Left lung (tissue), 10 donors: ENCODE results near the gene CHST13. TPM values are rescaled to one million over a fixed set of nuclear protein-coding genes. Genes with fewer than 3 reads are reported as not detected.

ENCODE experiments used
- ATAC-seq: fragments of 200-7000 bp; cut with Tn5 transposase; one replicate; pipeline ENCODE4 v1.9.1; 2020; ENCODE audit warnings: moderate library complexity
- DNase-seq, 4 donors: peaks; one replicate each; pipeline ENCODE4 v3.0.0-alpha.2; 2013 to 2020
- H3K27ac ChIP-seq, 2 donors: fragments of 200-600 bp; sonication (generic) in 1 of 2; one replicate each; pipeline versions ENCODE4 v1.5.0 to v1.8.0; 2020 to 2021
- H3K27me3 ChIP-seq, 2 donors: fragments of 200-600 bp; sonication (generic) in 1 of 2; one replicate each; pipeline versions ENCODE4 v1.5.0 to v1.8.0; 2020 to 2021
- H3K36me3 ChIP-seq, 2 donors: fragments of 200-600 bp; sonication (generic) in 1 of 2; one replicate each; pipeline versions ENCODE4 v1.5.0 to v1.8.0; 2020 to 2021
- H3K4me1 ChIP-seq, 2 donors: fragments of 200-600 bp; one replicate each; pipeline ENCODE4 v1.8.0; 2021
- H3K4me3 ChIP-seq, 2 donors: fragments of 200-600 bp; sonication (generic) in 1 of 2; one replicate each; pipeline versions ENCODE4 v1.5.0 to v1.8.0; 2020 to 2021; ENCODE audit warnings: mild to moderate bottlenecking in 1 of 2
- H3K9me3 ChIP-seq, 2 donors: fragments of 200-600 bp; sonication (generic) in 1 of 2; one replicate each; pipeline versions ENCODE4 v1.5.0 to v1.8.0; 2020 to 2021
- CTCF ChIP-seq, 2 donors: fragments of 200-600 bp; sonication (generic) in 1 of 2; IDR thresholded peaks; one replicate each; pipeline versions ENCODE4 v1.5.0 to v1.8.0; 2021; ENCODE audit warnings: antibody characterized with exemption in 2 of 2
- intact Hi-C, 2 donors: fragments of 100-400 bp; cut with DNase I; formaldehyde crosslinking; loops; one replicate each; pipeline versions ENCODE4 v1.11.2 to v1.14.2; 2022
- polyA plus RNA-seq, 6 donors: library from polyadenylated mRNA; unstranded; fragments of 120-200 nt; gene quantifications; one replicate each; pipeline ENCODE4 v1.2.1, GENCODE V29; 2013; ENCODE audit not compliant: insufficient read length in 6 of 6
- total RNA-seq, 2 donors: library from RNA; stranded (reverse); fragmentation: NEBNext Ultra II Directional; extraction: Animal tissue kit (Norgen Biotek cat#: 25700); gene quantifications; one replicate each; pipeline ENCODE4 v1.2.1, GENCODE V29; 2021
- donor health status: DM: no; HTN: yes; CAD: no.
- donor health status: DM: no; HTN: no; CAD: no.

Gene CHST13
- total and polyA plus RNA-seq, 8 donors = 0.11 to 3.0 (median 0.24) TPM

GRCh38 chr3:126527006-126527405 is 3.1 kb downstream of the CHST13 start:
- H3K36me3 ChIP-seq = no peaks in the 10 kb centered on the region
- DNase-seq (peak in 2 of 4 donors; percentile 9 to 21), ATAC-seq (no peak)
- H3K27ac ChIP-seq = no peak overlapping the region
- peaks cover 15 to 42% of the 10 kb centered on the region in 2 donors for H3K27me3 ChIP-seq
- no peak for TF ChIP-seq CTCF (IDR thresholded peaks at IDR 0.05)
- H3K9me3 ChIP-seq = no peaks in the 10 kb centered on the region
- intact Hi-C loops = no loop called here
- peaks cover 0 to 59% of the 10 kb centered on the region in 2 donors for H3K4me1 ChIP-seq
- H3K4me3 ChIP-seq = no peak overlapping the region

- peak overlapping the region in 1 of 2 donors; percentile 86 for H3K27ac ChIP-seq
- no peak for TF ChIP-seq CTCF (IDR thresholded peaks at IDR 0.05)
- intact Hi-C loops = no loop called here
- H3K9me3 ChIP-seq = no peaks in the 10 kb centered on the region
- H3K36me3 ChIP-seq = no peaks in the 10 kb centered on the region
- DNase-seq (peak in 1 of 4 donors; percentile 40), ATAC-seq (no peak)
- H3K4me1 ChIP-seq = peaks cover 0 to 55% of the 10 kb centered on the region in 2 donors
- no peak overlapping the region for H3K4me3 ChIP-seq
- H3K27me3 ChIP-seq = peaks cover 12 to 39% of the 10 kb centered on the region in 2 donors
These were observed 3.7 kb downstream of the CHST13 start for GRCh38 chr3:126527455-126528211.

- intact Hi-C loops = no loop called here
- Histone ChIP-seq H3K4me3 (no peak overlapping the region), H3K4me1 (peaks cover 0 to 54% of the 10 kb centered on the region in 2 donors), H3K36me3 (no peaks in the 10 kb centered on the region), H3K27me3 (peaks cover 6 to 31% of the 10 kb centered on the region in 2 donors), H3K9me3 (no peaks in the 10 kb centered on the region), H3K27ac (peak overlapping the region in 1 of 2 donors; percentile 86)
- DNase-seq (peak in 2 of 4 donors; percentile 5 to 30), ATAC-seq (no peak)
- TF ChIP-seq CTCF (IDR thresholded peaks at IDR 0.05) = no peak
These were observed 4.5 kb downstream of the CHST13 start for GRCh38 chr3:126528419-126528799.

- peaks cover under 1 to 26% of the 10 kb centered on the region in 2 donors for H3K27me3 ChIP-seq
- no peaks in the 10 kb centered on the region for H3K36me3 ChIP-seq
- ATAC-seq (peak; percentile 9), DNase-seq (peak in 3 of 4 donors; percentile 29 to 61 (median 48))
- H3K9me3 ChIP-seq = no peaks in the 10 kb centered on the region
- intact Hi-C loops = no loop called here
- peaks cover 0 to 49% of the 10 kb centered on the region in 2 donors for H3K4me1 ChIP-seq
- TF ChIP-seq CTCF (IDR thresholded peaks at IDR 0.05) = no peak
- no peak overlapping the region for H3K4me3 ChIP-seq
- peak overlapping the region in 1 of 2 donors; percentile 86 for H3K27ac ChIP-seq
These were observed 5.0 kb downstream of the CHST13 start for GRCh38 chr3:126528800-126529541.

- H3K36me3 ChIP-seq = no peaks in the 10 kb centered on the region
- no peak overlapping the region for H3K4me3 ChIP-seq
- peaks cover 0 to 42% of the 10 kb centered on the region in 2 donors for H3K4me1 ChIP-seq
- no peak for TF ChIP-seq CTCF (IDR thresholded peaks at IDR 0.05)
- no peak for ATAC-seq
- no peaks in the 10 kb centered on the region for H3K9me3 ChIP-seq
- no peak for DNase-seq
- intact Hi-C loops = no loop called here
- H3K27me3 ChIP-seq = peaks cover 0 to 26% of the 10 kb centered on the region in 2 donors
- peak overlapping the region; percentile 2 to 86 for H3K27ac ChIP-seq
These were observed 5.7 kb downstream of the CHST13 start for GRCh38 chr3:126529585-126530170.
